ENCODE results near the gene GNAI3.

- TF ChIP-seq POLR2AphosphoS5 (IDR thresholded peaks at IDR 0.05; ENCODE audit: low read depth, low read length) (no peak), POLR2A (IDR thresholded peaks at IDR 0.05; ENCODE audit: low read depth, low read length) (no peak), POU2F2 (IDR thresholded peaks at IDR 0.05; ENCODE audit: low read depth, low read length) (no peak), PAX5 (IDR thresholded peaks at IDR 0.05; ENCODE audit: insufficient read depth, low read length, severe bottlenecking) (no peak), SPI1 (IDR thresholded peaks at IDR 0.05; ENCODE audit: low read depth, low read length) (no peak), TAF1 (IDR thresholded peaks at IDR 0.05; ENCODE audit: low read depth, low read length) (no peak)
Observed at GRCh38 chr1:109649491-109649914, 101.1 kb downstream of the GNAI3 start.
